AG04450 (cell line): Measurements from ENCODE around the gene PNKD. TPM values are rescaled to one million over a fixed set of nuclear protein-coding genes. Genes with fewer than 3 reads are reported as not detected.

Experiments used
- CTCF ChIA-PET: fragments of 300-600, 350-600 bp; formaldehyde crosslinking; extraction: SDS; loops from one replicate; lab custom pipeline; 2022; ENCODE audit warnings: antibody characterized with exemption, inconsistent platforms; lab: Charles Lee
- POLR2A ChIA-PET: fragments of 350-600 bp; formaldehyde crosslinking; extraction: SDS; loops from one replicate; lab custom pipeline; 2021; ENCODE audit warnings: antibody characterized with exemption, inconsistent platforms; lab: Yijun Ruan, JAX
- DNase-seq: peaks from one replicate; pipeline ENCODE4 v3.0.0-alpha.2; 2011; ENCODE audit warnings: low read depth, low spot score
- H3K27ac ChIP-seq: one replicate; pipeline ENCODE4 v1.5.1; 2012; ENCODE audit warnings: low read depth, low read length, control low read depth
- H3K27me3 ChIP-seq: one replicate; pipeline ENCODE4 v1.6.0; 2012; ENCODE audit warnings: low read length; ENCODE audit not compliant: control insufficient read depth, insufficient read depth
- H3K4me3 ChIP-seq: 2 replicates; pipeline ENCODE4 v1.5.1; 2011; ENCODE audit warnings: mild to moderate bottlenecking, low read depth, low read length, control low read depth
- H3K9me3 ChIP-seq: 2 replicates; pipeline ENCODE4 v1.5.1; 2012; ENCODE audit warnings: low read length; ENCODE audit not compliant: control insufficient read depth, insufficient read depth
- CTCF ChIP-seq: IDR thresholded peaks from 2 replicates; pipeline ENCODE4 v1.5.1; 2011; ENCODE audit warnings: low read depth, low read length, control low read depth, inconsistent platforms
- polyA plus RNA-seq: library from polyadenylated mRNA; depleted of rRNA; stranded (reverse); fragments of >200 nt; gene quantifications from 2 replicates; pipeline ENCODE4 v1.2.3, GENCODE V29; 2011

The PNKD gene
- polyA plus RNA-seq, 1 experiment: 32.1 TPM

GRCh38 chr2:218332920-218333645 is 62.8 kb downstream of the PNKD start:
- Histone ChIP-seq H3K9me3 (no peaks in the 10 kb centered on the region), H3K27ac (no peak overlapping the region), H3K27me3 (peaks cover 2% of the 10 kb centered on the region), H3K4me3 (no peak overlapping the region)
- ChIA-PET CTCF (interaction anchor here (0.7 kb wide), 1 partner anchor 53 kb away, joined by 4 read pairs; no protein-coding TSS in a partner anchor), POLR2A (no interaction called here)
- TF ChIP-seq CTCF: no peak
- no peak for DNase-seq

GRCh38 chr2:218334531-218334930 is 64.2 kb downstream of the PNKD start:
- POLR2A ChIA-PET: no interaction called here
- no peak for DNase-seq
- TF ChIP-seq CTCF: no peak
- Histone ChIP-seq H3K27me3 (no peaks in the 10 kb centered on the region), H3K27ac (no peak overlapping the region), H3K4me3 (no peak overlapping the region), H3K9me3 (no peaks in the 10 kb centered on the region)
- CTCF ChIA-PET: interaction anchor here (0.8 kb wide), 1 partner anchor 42 kb away, joined by 3 read pairs; no protein-coding TSS in a partner anchor

GRCh38 chr2:218340656-218341055 is 70.3 kb downstream of the PNKD start:
- TF ChIP-seq CTCF: no peak
- Histone ChIP-seq H3K27ac (no peak overlapping the region), H3K4me3 (no peak overlapping the region), H3K9me3 (no peaks in the 10 kb centered on the region; the same call in 1 of the 2 replicates), H3K27me3 (no peaks in the 10 kb centered on the region)
- ChIA-PET POLR2A (no interaction called here), CTCF (no interaction called here)
- DNase-seq: no peak

- no peak for TF ChIP-seq CTCF
- DNase-seq: no peak
- Histone ChIP-seq H3K4me3 (no peak overlapping the region), H3K9me3 (no peaks in the 10 kb centered on the region; the same call in 1 of the 2 replicates), H3K27ac (no peak overlapping the region), H3K27me3 (no peaks in the 10 kb centered on the region)
- ChIA-PET CTCF (no interaction called here), POLR2A (no interaction called here)
Measured at GRCh38 chr2:218341381-218341780, 71.1 kb downstream of the PNKD start.

GRCh38 chr2:218342837-218343236 is 72.5 kb downstream of the PNKD start:
- ChIA-PET CTCF (interaction anchor here (0.8 kb wide), 1 partner anchor 13 kb away, joined by 3 read pairs; no protein-coding TSS in a partner anchor), POLR2A (interaction anchor here (1.1 kb wide), 1 partner anchor 20 kb away, joined by 4 read pairs; no protein-coding TSS in a partner anchor)

More at GRCh38 chr2:218342837-218343236, 72.5 kb downstream of the PNKD start:
- H3K27me3 ChIP-seq: no peaks in the 10 kb centered on the region
- H3K9me3 ChIP-seq: no peaks in the 10 kb centered on the region; the same call in 1 of the 2 replicates
- no peak for TF ChIP-seq CTCF
- peak overlapping the region; percentile 21 for H3K27ac ChIP-seq
- no peak for DNase-seq
- H3K4me3 ChIP-seq: no peak overlapping the region
